Measurements from ENCODE around the gene FGGY.

The FGGY gene

GRCh38 chr1:59520194-59520593, 223.3 kb downstream of the FGGY start:
- Histone ChIP-seq H3K27ac (ENCODE audit: insufficient read depth in 1 of 2, low read depth in 1 of 2, low read length in 2 of 2, poor library complexity in 1 of 2, severe bottlenecking in 2 of 2) (no peak overlapping the region), H3K36me3 (ENCODE audit: control insufficient read depth in 4 of 4, insufficient read depth in 4 of 4, low read length in 3 of 4) (no peaks in the 10 kb centered on the region), H3K4me3 (ENCODE audit: control insufficient read depth in 1 of 7, extremely low read depth in 1 of 7, insufficient read depth in 4 of 7, low read depth in 2 of 7, low read length in 6 of 7) (no peak overlapping the region), H3K4me1 (ENCODE audit: control extremely low read depth in 1 of 4, control insufficient read depth in 4 of 4, insufficient read depth in 4 of 4, low read length in 3 of 4) (no peaks in the 10 kb centered on the region), H3K9me3 (ENCODE audit: control extremely low read depth in 1 of 5, control insufficient read depth in 4 of 5, insufficient read depth in 2 of 5, low read depth in 1 of 5, low read length in 4 of 5) (no peaks in the 10 kb centered on the region), H3K27me3 (replicated peaks in 2 of 5; ENCODE audit: control insufficient read depth in 4 of 5, insufficient read depth in 5 of 5, low read length in 4 of 5) (no peaks in the 10 kb centered on the region)
- whole genome bisulfite sequencing (ENCODE audit: insufficient coverage): 100% methylated on average over 2 of the region's 3 CpGs
- no peak for DNase-seq
- CTCF ChIA-PET: no interaction called here
- POLR2A ChIA-PET: no interaction called here

GRCh38 chr1:59520827-59521418, 224.0 kb downstream of the FGGY start:
- ChIA-PET POLR2A (no interaction called here), CTCF (no interaction called here)
- H3K27me3 ChIP-seq (replicated peaks in 2 of 5; ENCODE audit: control insufficient read depth in 4 of 5, insufficient read depth in 5 of 5, low read length in 4 of 5): no peaks in the 10 kb centered on the region
- H3K4me1 ChIP-seq (ENCODE audit: control extremely low read depth in 1 of 4, control insufficient read depth in 4 of 4, insufficient read depth in 4 of 4, low read length in 3 of 4): no peaks in the 10 kb centered on the region
- no peak overlapping the region for H3K27ac ChIP-seq (ENCODE audit: insufficient read depth in 1 of 2, low read depth in 1 of 2, low read length in 2 of 2, poor library complexity in 1 of 2, severe bottlenecking in 2 of 2)
- no peak for DNase-seq
- H3K4me3 ChIP-seq (ENCODE audit: control insufficient read depth in 1 of 7, extremely low read depth in 1 of 7, insufficient read depth in 4 of 7, low read depth in 2 of 7, low read length in 6 of 7): no peak overlapping the region
- H3K36me3 ChIP-seq (ENCODE audit: control insufficient read depth in 4 of 4, insufficient read depth in 4 of 4, low read length in 3 of 4): no peaks in the 10 kb centered on the region
- WGBS (ENCODE audit: insufficient coverage): 94% methylated on average over 12 of the region's 12 CpGs
- no peaks in the 10 kb centered on the region for H3K9me3 ChIP-seq (ENCODE audit: control extremely low read depth in 1 of 5, control insufficient read depth in 4 of 5, insufficient read depth in 2 of 5, low read depth in 1 of 5, low read length in 4 of 5)

GRCh38 chr1:59521456-59521855, 224.6 kb downstream of the FGGY start:
- no peaks in the 10 kb centered on the region for H3K27me3 ChIP-seq (replicated peaks in 2 of 5; ENCODE audit: control insufficient read depth in 4 of 5, insufficient read depth in 5 of 5, low read length in 4 of 5)
- no peak overlapping the region for H3K4me3 ChIP-seq (ENCODE audit: control insufficient read depth in 1 of 7, extremely low read depth in 1 of 7, insufficient read depth in 4 of 7, low read depth in 2 of 7, low read length in 6 of 7)
- POLR2A ChIA-PET: no interaction called here
- CTCF ChIA-PET: no interaction called here
- H3K9me3 ChIP-seq (ENCODE audit: control extremely low read depth in 1 of 5, control insufficient read depth in 4 of 5, insufficient read depth in 2 of 5, low read depth in 1 of 5, low read length in 4 of 5): no peaks in the 10 kb centered on the region
- no peaks in the 10 kb centered on the region for H3K4me1 ChIP-seq (ENCODE audit: control extremely low read depth in 1 of 4, control insufficient read depth in 4 of 4, insufficient read depth in 4 of 4, low read length in 3 of 4)
- H3K36me3 ChIP-seq (ENCODE audit: control insufficient read depth in 4 of 4, insufficient read depth in 4 of 4, low read length in 3 of 4): no peaks in the 10 kb centered on the region
- H3K27ac ChIP-seq (ENCODE audit: insufficient read depth in 1 of 2, low read depth in 1 of 2, low read length in 2 of 2, poor library complexity in 1 of 2, severe bottlenecking in 2 of 2): no peak overlapping the region
- DNase-seq: no peak
- WGBS (ENCODE audit: insufficient coverage): 100% methylated on average over 1 of the region's 2 CpGs

GRCh38 chr1:59522925-59523505, 226.1 kb downstream of the FGGY start:
- ChIA-PET CTCF (no interaction called here), POLR2A (no interaction called here)
- 94% methylated on average over 3 of the region's 4 CpGs for WGBS (ENCODE audit: insufficient coverage)
- no peaks in the 10 kb centered on the region for H3K4me1 ChIP-seq (ENCODE audit: control extremely low read depth in 1 of 4, control insufficient read depth in 4 of 4, insufficient read depth in 4 of 4, low read length in 3 of 4)
- no peak for DNase-seq
- no peaks in the 10 kb centered on the region for H3K9me3 ChIP-seq (ENCODE audit: control extremely low read depth in 1 of 5, control insufficient read depth in 4 of 5, insufficient read depth in 2 of 5, low read depth in 1 of 5, low read length in 4 of 5)
- H3K36me3 ChIP-seq (ENCODE audit: control insufficient read depth in 4 of 4, insufficient read depth in 4 of 4, low read length in 3 of 4): no peaks in the 10 kb centered on the region
- H3K4me3 ChIP-seq (ENCODE audit: control insufficient read depth in 1 of 7, extremely low read depth in 1 of 7, insufficient read depth in 4 of 7, low read depth in 2 of 7, low read length in 6 of 7): no peak overlapping the region
- no peaks in the 10 kb centered on the region for H3K27me3 ChIP-seq (replicated peaks in 2 of 5; ENCODE audit: control insufficient read depth in 4 of 5, insufficient read depth in 5 of 5, low read length in 4 of 5)
- H3K27ac ChIP-seq (ENCODE audit: insufficient read depth in 1 of 2, low read depth in 1 of 2, low read length in 2 of 2, poor library complexity in 1 of 2, severe bottlenecking in 2 of 2): no peak overlapping the region

GRCh38 chr1:59523745-59524450, 227.0 kb downstream of the FGGY start:
- POLR2A ChIA-PET: no interaction called here

GRCh38 chr1:59526240-59526639, 229.3 kb downstream of the FGGY start:
- DNase-seq: no peak
- Histone ChIP-seq H3K27me3 (replicated peaks in 2 of 5; ENCODE audit: control insufficient read depth in 4 of 5, insufficient read depth in 5 of 5, low read length in 4 of 5) (no peaks in the 10 kb centered on the region), H3K36me3 (ENCODE audit: control insufficient read depth in 4 of 4, insufficient read depth in 4 of 4, low read length in 3 of 4) (no peaks in the 10 kb centered on the region), H3K27ac (ENCODE audit: insufficient read depth in 1 of 2, low read depth in 1 of 2, low read length in 2 of 2, poor library complexity in 1 of 2, severe bottlenecking in 2 of 2) (no peak overlapping the region), H3K4me1 (ENCODE audit: control extremely low read depth in 1 of 4, control insufficient read depth in 4 of 4, insufficient read depth in 4 of 4, low read length in 3 of 4) (no peaks in the 10 kb centered on the region), H3K4me3 (ENCODE audit: control insufficient read depth in 1 of 7, extremely low read depth in 1 of 7, insufficient read depth in 4 of 7, low read depth in 2 of 7, low read length in 6 of 7) (no peak overlapping the region), H3K9me3 (ENCODE audit: control extremely low read depth in 1 of 5, control insufficient read depth in 4 of 5, insufficient read depth in 2 of 5, low read depth in 1 of 5, low read length in 4 of 5) (no peaks in the 10 kb centered on the region)
- POLR2A ChIA-PET: no interaction called here
- no CpG with 5 or more reads among the region's 1 CpG for WGBS (ENCODE audit: insufficient coverage)
- CTCF ChIA-PET: no interaction called here

More at GRCh38 chr1:59523745-59524450, 227.0 kb downstream of the FGGY start:
- Histone ChIP-seq H3K9me3 (ENCODE audit: control extremely low read depth in 1 of 5, control insufficient read depth in 4 of 5, insufficient read depth in 2 of 5, low read depth in 1 of 5, low read length in 4 of 5) (no peaks in the 10 kb centered on the region), H3K27me3 (replicated peaks in 2 of 5; ENCODE audit: control insufficient read depth in 4 of 5, insufficient read depth in 5 of 5, low read length in 4 of 5) (no peaks in the 10 kb centered on the region), H3K4me3 (ENCODE audit: control insufficient read depth in 1 of 7, extremely low read depth in 1 of 7, insufficient read depth in 4 of 7, low read depth in 2 of 7, low read length in 6 of 7) (no peak overlapping the region), H3K36me3 (ENCODE audit: control insufficient read depth in 4 of 4, insufficient read depth in 4 of 4, low read length in 3 of 4) (no peaks in the 10 kb centered on the region), H3K27ac (ENCODE audit: insufficient read depth in 1 of 2, low read depth in 1 of 2, low read length in 2 of 2, poor library complexity in 1 of 2, severe bottlenecking in 2 of 2) (no peak overlapping the region), H3K4me1 (ENCODE audit: control extremely low read depth in 1 of 4, control insufficient read depth in 4 of 4, insufficient read depth in 4 of 4, low read length in 3 of 4) (no peaks in the 10 kb centered on the region)
- WGBS (ENCODE audit: insufficient coverage): over 99% methylated on average over 10 of the region's 12 CpGs
- no peak for DNase-seq
- CTCF ChIA-PET: no interaction called here

GRCh38 chr1:59528471-59528870, 231.6 kb downstream of the FGGY start:
- H3K4me3 ChIP-seq (ENCODE audit: control insufficient read depth in 1 of 7, extremely low read depth in 1 of 7, insufficient read depth in 4 of 7, low read depth in 2 of 7, low read length in 6 of 7): no peak overlapping the region
- CTCF ChIA-PET: no interaction called here
- H3K27ac ChIP-seq (ENCODE audit: insufficient read depth in 1 of 2, low read depth in 1 of 2, low read length in 2 of 2, poor library complexity in 1 of 2, severe bottlenecking in 2 of 2): no peak overlapping the region
- no peaks in the 10 kb centered on the region for H3K4me1 ChIP-seq (ENCODE audit: control extremely low read depth in 1 of 4, control insufficient read depth in 4 of 4, insufficient read depth in 4 of 4, low read length in 3 of 4)
- WGBS (ENCODE audit: insufficient coverage): 100% methylated on average over 1 of the region's 3 CpGs
- no peaks in the 10 kb centered on the region for H3K36me3 ChIP-seq (ENCODE audit: control insufficient read depth in 4 of 4, insufficient read depth in 4 of 4, low read length in 3 of 4)
- no peaks in the 10 kb centered on the region for H3K9me3 ChIP-seq (ENCODE audit: control extremely low read depth in 1 of 5, control insufficient read depth in 4 of 5, insufficient read depth in 2 of 5, low read depth in 1 of 5, low read length in 4 of 5)
- POLR2A ChIA-PET: no interaction called here
- H3K27me3 ChIP-seq (replicated peaks in 2 of 5; ENCODE audit: control insufficient read depth in 4 of 5, insufficient read depth in 5 of 5, low read length in 4 of 5): no peaks in the 10 kb centered on the region
- DNase-seq: no peak
